Gastroesophageal sphincter (tissue), 4 donors: ENCODE measurements around the gene STXBP6. TPM values are rescaled to one million over a fixed set of nuclear protein-coding genes. Genes with fewer than 3 reads are reported as not detected.

Source experiments
- ATAC-seq: fragments of 150-250 bp; one replicate; pipeline ENCODE4 v1.9.1; 2016; ENCODE audit warnings: mild to moderate bottlenecking, moderate library complexity
- H3K27ac ChIP-seq, 4 donors: fragments of 200-600 bp; sonication (generic) in 3 of 4; 1 replicate in 3 of 4; 2 replicates in 1 of 4; pipeline ENCODE4 v1.5.1; 2016 to 2019
- H3K27me3 ChIP-seq: fragments of 200-600 bp; sonication (generic); one replicate; pipeline ENCODE4 v1.5.1; 2019
- H3K36me3 ChIP-seq, 2 donors: fragments of 200-600 bp; sonication (generic); one replicate each; pipeline ENCODE4 v1.5.1; 2019; ENCODE audit warnings: control low read depth in 1 of 2
- H3K4me1 ChIP-seq, 3 donors: fragments of 200-600 bp; sonication (generic); 1 replicate in 2 of 3; 2 replicates in 1 of 3; pipeline ENCODE4 v1.5.1; 2016 to 2019; ENCODE audit warnings: control low read depth in 2 of 3
- H3K4me3 ChIP-seq, 2 donors: fragments of 200-600 bp; sonication (generic); one replicate each; pipeline ENCODE4 v1.5.1; 2019; ENCODE audit warnings: mild to moderate bottlenecking in 1 of 2, moderate library complexity in 1 of 2
- H3K9me3 ChIP-seq, 3 donors: fragments of 200-600 bp; sonication (generic); one replicate each; pipeline ENCODE4 v1.5.1; 2017 to 2019; ENCODE audit warnings: control low read depth in 2 of 3
- CTCF ChIP-seq, 4 experiments: fragments of 200-600 bp in 2 of 4; fragments of 450-650 bp in 2 of 4; sonication (generic) in 1 of 4; IDR thresholded peaks; one replicate each; pipeline ENCODE4 v1.5.1; 2017 to 2019; ENCODE audit warnings: antibody characterized with exemption in 4 of 4, mild to moderate bottlenecking in 2 of 4, moderate library complexity in 2 of 4
- EP300 ChIP-seq: sonication (generic); formaldehyde crosslinking; IDR thresholded peaks from one replicate; pipeline ENCODE4 v1.6.1; 2017; ENCODE audit warnings: antibody characterized with exemption, mild to moderate bottlenecking
- POLR2A ChIP-seq, 2 donors: fragments of 450-650 bp; IDR thresholded peaks; one replicate each; pipeline ENCODE4 v1.6.1; 2017; ENCODE audit warnings: antibody characterized with exemption in 2 of 2, mild to moderate bottlenecking in 2 of 2, moderate library complexity in 1 of 2
- POLR2AphosphoS5 ChIP-seq: sonication (generic); formaldehyde crosslinking; IDR thresholded peaks from one replicate; pipeline ENCODE4 v1.6.1; 2017; ENCODE audit warnings: antibody characterized with exemption
- WGBS, 2 donors: methylation state at CpG; one replicate each; pipeline ENCODE4 v1.1.5; 2018; ENCODE audit warnings: low coverage in 1 of 2; 5-methylcytosine and 5-hydroxymethylcytosine counted together
- total RNA-seq, 4 donors: library from RNA; depleted of rRNA; stranded (reverse); fragments of >200 nt; gene quantifications; one replicate each; pipeline ENCODE4 v1.1.0, GENCODE V29; 2016

The STXBP6 gene
- total RNA-seq, 4 donors from 2014 or later, result 29.3 to 55.7 (median 44.0) TPM

- WGBS, 2 donors, result 95 to 97% methylated on average over 2 of the region's 3 CpGs
- TF ChIP-seq POLR2A (IDR thresholded peaks at IDR 0.05) (no peak), POLR2AphosphoS5 (no peak), EP300 (no peak), CTCF (IDR thresholded peaks at IDR 0.05) (no peak)
- ATAC-seq, result no peak
- Histone ChIP-seq H3K4me1 (peaks cover 9 to 70% (median 18%) of the 10 kb centered on the region in 3 donors), H3K9me3 (no peaks in the 10 kb centered on the region), H3K27ac (peak overlapping the region in 1 of 4 donors; percentile 62), H3K4me3 (no peak overlapping the region), H3K36me3 (no peaks in the 10 kb centered on the region), H3K27me3 (no peaks in the 10 kb centered on the region)
Measured at GRCh38 chr14:24972844-24973243, 77.1 kb downstream of the STXBP6 start.

GRCh38 chr14:24971255-24971654 lies 78.7 kb downstream of the STXBP6 start:
- no peak for ATAC-seq
- TF ChIP-seq POLR2AphosphoS5 (no peak), EP300 (no peak), POLR2A (IDR thresholded peaks at IDR 0.05) (no peak), CTCF (IDR thresholded peaks at IDR 0.05) (no peak)

DNA sequence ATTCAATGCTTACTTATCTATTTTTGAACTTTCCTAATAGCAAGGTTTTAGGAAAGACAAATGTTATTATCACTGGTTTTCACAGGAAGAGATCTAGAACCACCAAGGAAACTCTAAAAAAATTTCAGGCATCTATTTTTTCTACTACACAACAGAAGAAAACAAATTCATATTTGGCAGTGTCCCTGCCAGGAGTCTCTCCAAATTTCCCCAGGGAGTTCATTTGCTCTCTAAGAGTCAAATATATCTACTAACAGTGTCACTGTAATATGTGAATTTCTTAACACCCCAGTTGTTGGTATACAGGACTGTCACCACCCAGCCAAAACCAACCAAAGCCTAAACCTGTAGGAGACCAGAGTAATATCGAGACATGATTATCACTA lies 83.4 kb downstream of the STXBP6 start:
- 75% methylated on average over 1 of the region's 1 CpG; no CpG with 5 or more reads in 1 of the 2 donors for WGBS, 2 donors

More at GRCh38 chr14:24971255-24971654, 78.7 kb downstream of the STXBP6 start:
- no peaks in the 10 kb centered on the region for H3K9me3 ChIP-seq
- no peaks in the 10 kb centered on the region for H3K27me3 ChIP-seq
- peak overlapping the region; percentile 47 to 62 (median 55) for H3K27ac ChIP-seq
- H3K36me3 ChIP-seq, result no peaks in the 10 kb centered on the region
- no peak overlapping the region for H3K4me3 ChIP-seq
- peaks cover 13 to 85% (median 28%) of the 10 kb centered on the region in 3 donors for H3K4me1 ChIP-seq

DNA sequence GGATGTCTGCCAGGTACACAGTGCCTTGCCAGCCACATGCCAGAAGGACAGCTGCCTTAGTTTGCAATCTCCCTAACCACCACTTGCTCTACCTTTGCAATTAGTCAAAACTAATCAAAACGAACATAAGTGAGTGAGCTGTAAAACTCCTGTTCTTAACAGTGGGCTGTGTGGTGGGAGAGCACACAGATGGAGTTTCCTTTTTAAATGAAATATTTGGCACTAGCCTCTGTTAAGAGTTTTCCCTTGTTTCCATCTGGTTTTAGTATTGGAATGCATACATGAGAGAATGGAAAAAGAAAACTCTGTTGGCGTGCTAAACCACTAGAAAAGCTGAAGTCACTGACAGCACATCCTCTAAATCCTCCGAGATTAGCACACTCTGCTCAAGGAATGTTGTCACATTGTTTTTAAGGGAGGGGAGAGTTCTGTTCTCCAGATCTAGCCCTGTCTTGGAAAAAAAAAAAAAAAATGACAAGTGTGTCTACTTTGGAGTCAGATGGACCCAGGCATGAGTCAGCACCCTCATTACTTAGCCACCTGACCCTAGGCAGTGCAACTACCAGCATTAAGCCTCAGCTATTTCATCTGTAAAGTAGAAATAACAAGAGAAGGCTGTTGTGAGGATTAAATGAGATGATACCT lies 83.9 kb downstream of the STXBP6 start:
- 0 to 13% methylated on average over 2 to 3 of the region's 3 CpGs for WGBS, 2 donors

More for the DNA sequence above, 83.4 kb downstream of the STXBP6 start:
- TF ChIP-seq POLR2AphosphoS5, result no peak
- no peak for TF ChIP-seq EP300
- no peak overlapping the region for H3K4me3 ChIP-seq
- H3K4me1 ChIP-seq, result peaks cover 14 to 83% (median 35%) of the 10 kb centered on the region in 3 donors
- H3K36me3 ChIP-seq, result no peaks in the 10 kb centered on the region
- H3K9me3 ChIP-seq, result no peaks in the 10 kb centered on the region
- no peak for ATAC-seq
- no peaks in the 10 kb centered on the region for H3K27me3 ChIP-seq
- H3K27ac ChIP-seq, result peak overlapping the region; percentile 83 to 87 (median 86)

DNA sequence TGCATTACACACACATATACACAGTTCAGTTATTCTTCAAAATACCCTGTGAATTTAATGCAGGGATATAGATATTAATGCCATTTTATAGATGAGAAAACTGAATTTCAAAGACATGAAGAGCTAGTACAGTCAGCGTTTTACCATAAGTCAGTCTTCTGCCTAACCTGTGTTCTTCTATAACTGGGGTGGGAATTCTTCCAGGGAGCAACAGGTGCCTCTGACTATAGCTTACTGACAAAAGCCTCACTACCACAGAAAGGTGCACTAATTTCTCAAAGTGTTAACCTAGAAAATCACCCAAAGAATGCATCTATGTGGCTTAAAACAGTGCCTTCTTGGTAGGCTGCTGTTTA lies 84.4 kb downstream of the STXBP6 start:
- H3K4me3 ChIP-seq, result peak overlapping the region in 1 of 2 donors; percentile 20
- peak overlapping the region; percentile 83 to 87 (median 86) for H3K27ac ChIP-seq
- no peak for TF ChIP-seq CTCF (IDR thresholded peaks at IDR 0.05)
- no peak for TF ChIP-seq POLR2A (IDR thresholded peaks at IDR 0.05)
- TF ChIP-seq EP300, result no peak
- TF ChIP-seq POLR2AphosphoS5, result no peak
- peaks cover 15 to 83% (median 37%) of the 10 kb centered on the region in 3 donors for H3K4me1 ChIP-seq
- H3K36me3 ChIP-seq, result no peaks in the 10 kb centered on the region
- no peaks in the 10 kb centered on the region for H3K9me3 ChIP-seq
- ATAC-seq, result no peak
- 40 to 78% methylated on average over 1 of the region's 1 CpG for WGBS, 2 donors
- H3K27me3 ChIP-seq, result no peaks in the 10 kb centered on the region

More for the DNA sequence above, 83.9 kb downstream of the STXBP6 start:
- H3K27me3 ChIP-seq, result no peaks in the 10 kb centered on the region
- peak overlapping the region; percentile 83 to 87 (median 86) for H3K27ac ChIP-seq
- ATAC-seq, result peak; percentile 93
- H3K4me3 ChIP-seq, result peak overlapping the region; percentile 7 to 20
- H3K36me3 ChIP-seq, result no peaks in the 10 kb centered on the region
- no peaks in the 10 kb centered on the region for H3K9me3 ChIP-seq
- H3K4me1 ChIP-seq, result peaks cover 14 to 83% (median 35%) of the 10 kb centered on the region in 3 donors
- TF ChIP-seq EP300, result no peak
- TF ChIP-seq POLR2AphosphoS5, result peak; percentile 67

- peaks cover 25 to 83% (median 42%) of the 10 kb centered on the region in 3 donors for H3K4me1 ChIP-seq
- TF ChIP-seq POLR2A (IDR thresholded peaks at IDR 0.05) (no peak), CTCF (IDR thresholded peaks at IDR 0.05) (no peak), POLR2AphosphoS5 (no peak), EP300 (no peak)
Measured at GRCh38 chr14:24964591-24964990, 85.4 kb downstream of the STXBP6 start.

More at GRCh38 chr14:24964591-24964990, 85.4 kb downstream of the STXBP6 start:
- Histone ChIP-seq H3K27ac (peak overlapping the region; percentile 83 to 87 (median 86)), H3K9me3 (no peaks in the 10 kb centered on the region), H3K4me3 (no peak overlapping the region), H3K36me3 (no peaks in the 10 kb centered on the region), H3K27me3 (no peaks in the 10 kb centered on the region)
- no peak for ATAC-seq
- 35 to 47% methylated on average over 2 of the region's 2 CpGs for WGBS, 2 donors
